NCI-H1092 treated with DMSO at 0.1 percent for 48 hours (cell line): ENCODE results near the gene ZRANB3.
"Not testable (repeated sequence)": the region's sequence is repeated elsewhere in the genome, so short reads cannot be mapped to it uniquely, and the experiment has no call there.

Experiments
- DNase-seq: peaks from one replicate; lab custom pipeline; 2025; lab: John Stamatoyannopoulos, UW

Gene ZRANB3

DNA sequence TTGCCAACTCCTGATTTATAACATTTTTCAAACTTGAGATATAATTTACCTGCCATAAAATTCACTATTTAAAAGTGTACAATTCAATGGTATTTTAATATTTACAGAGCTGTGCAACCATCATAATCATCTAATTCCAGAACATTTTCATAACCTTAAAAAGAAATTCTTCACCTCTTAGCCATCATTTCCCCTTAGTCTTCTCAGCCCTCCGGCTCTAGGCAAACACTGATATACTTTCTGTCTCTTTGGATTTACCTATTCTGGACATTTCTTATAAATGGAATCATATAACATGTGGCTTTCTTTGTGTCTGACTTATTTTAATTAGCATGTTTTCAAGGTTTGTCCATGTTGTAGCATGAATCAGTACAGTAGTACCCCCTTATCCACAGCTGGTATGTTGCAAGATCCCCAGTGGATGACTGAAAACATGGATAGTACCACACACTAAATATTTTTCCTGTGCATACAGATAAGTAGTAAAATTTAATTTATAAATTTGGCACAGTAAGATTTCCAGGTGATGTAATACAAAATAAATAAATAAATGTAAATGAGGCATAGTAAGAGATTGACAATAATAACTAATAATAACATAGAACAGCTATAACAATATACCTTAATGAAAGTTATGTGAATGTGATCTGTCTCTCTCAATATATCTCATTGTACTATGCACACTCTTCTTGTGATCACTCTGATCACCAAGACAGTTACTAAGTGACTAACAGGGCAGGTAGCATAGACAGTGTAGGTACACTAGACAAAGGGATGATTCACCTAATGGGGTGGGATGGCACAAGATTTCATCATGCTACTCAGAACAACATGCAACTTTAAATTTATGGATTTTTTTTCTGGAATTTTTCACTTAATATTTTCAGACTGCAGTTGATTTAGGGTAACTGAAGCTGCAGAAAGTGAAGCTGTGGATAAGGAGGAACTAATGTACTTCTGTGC lies 405.8 kb downstream of the ZRANB3 start:
- no peak for DNase-seq

DNA sequence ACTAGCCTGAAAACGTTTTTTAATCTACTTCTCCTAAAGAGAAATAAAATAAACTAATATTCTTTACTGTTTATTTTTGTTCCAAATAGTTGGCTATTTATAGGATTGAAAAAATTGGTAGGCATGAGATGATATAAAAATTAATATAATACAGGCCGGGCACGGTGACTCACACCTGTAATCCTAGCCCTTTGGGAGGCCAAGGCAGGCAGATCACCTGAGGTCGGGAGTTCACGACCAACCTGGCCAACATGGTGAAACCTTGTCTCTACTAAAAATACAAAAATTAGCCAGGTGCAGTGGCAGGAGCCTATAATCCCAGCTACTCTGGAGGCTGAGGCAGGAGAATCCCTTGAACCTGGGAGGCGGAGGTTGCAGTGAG lies 409.4 kb downstream of the ZRANB3 start:
- DNase-seq = not testable (repeated sequence)

DNA sequence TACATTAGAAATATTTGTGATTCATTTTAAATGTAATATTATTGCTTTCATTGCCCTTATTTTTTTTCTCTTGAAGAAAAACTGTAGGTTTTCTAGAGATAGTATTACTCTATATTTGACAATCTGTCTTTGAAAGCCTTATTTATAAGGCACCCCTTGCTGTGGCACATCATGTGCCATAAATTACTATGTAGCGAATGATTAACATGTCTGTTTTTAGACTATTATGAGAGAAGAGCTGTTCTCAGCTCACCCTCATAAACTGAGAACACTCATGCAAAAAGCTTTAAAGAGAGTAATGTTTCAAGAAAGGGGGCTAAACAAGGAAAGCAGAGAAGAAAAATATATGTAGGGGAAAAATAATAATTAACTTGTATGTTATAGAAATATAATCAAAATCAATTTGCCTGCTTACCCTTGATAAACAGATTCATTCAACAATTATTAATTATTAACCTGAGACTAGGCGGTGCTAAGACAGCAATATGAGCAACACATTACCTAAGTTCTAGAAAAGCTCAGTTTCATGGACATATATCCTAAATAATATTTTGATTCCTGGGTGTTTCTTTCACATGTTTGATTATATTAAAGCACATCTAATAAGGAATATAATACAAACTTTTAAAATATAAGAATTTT lies 409.9 kb downstream of the ZRANB3 start:
- no peak for DNase-seq

DNA sequence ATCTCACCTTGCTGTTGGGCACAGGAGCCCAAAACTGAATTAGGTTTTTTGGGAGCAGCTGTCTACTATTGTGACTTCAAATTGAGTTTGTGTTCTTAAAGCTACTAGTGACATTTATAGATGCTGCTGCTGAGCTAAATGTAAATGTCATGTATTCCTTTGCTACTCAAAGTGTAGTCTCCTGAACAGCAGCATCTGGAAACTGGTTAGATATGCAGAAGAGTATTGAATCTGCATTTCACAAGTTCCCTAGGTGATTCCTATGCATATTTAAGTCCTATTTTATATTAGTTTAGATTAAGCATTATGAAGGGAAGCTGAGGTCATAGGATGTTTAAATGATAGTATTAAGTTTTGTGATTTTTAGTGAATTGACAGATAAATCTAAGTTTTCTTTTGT lies 411.4 kb downstream of the ZRANB3 start:
- DNase-seq = no peak

DNA sequence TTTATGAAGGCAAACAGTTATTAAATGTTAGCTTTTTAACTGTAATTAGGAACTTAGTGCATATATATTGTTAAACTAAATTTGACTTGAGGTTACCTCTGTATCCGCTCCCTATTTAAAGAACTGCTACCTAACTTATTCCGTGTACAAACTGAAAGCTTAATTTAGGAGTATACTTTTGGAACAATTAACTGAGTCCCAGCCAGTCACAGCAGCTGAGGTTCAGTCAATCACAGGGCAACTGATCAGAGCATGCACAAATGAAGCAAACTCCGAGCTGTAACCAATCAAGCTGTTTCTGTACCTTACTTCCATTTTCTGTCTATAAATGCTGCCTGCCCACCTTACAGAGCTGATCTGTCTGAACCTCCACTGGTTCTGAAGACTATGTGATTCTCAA lies 417.7 kb downstream of the ZRANB3 start:
- no peak for DNase-seq

DNA sequence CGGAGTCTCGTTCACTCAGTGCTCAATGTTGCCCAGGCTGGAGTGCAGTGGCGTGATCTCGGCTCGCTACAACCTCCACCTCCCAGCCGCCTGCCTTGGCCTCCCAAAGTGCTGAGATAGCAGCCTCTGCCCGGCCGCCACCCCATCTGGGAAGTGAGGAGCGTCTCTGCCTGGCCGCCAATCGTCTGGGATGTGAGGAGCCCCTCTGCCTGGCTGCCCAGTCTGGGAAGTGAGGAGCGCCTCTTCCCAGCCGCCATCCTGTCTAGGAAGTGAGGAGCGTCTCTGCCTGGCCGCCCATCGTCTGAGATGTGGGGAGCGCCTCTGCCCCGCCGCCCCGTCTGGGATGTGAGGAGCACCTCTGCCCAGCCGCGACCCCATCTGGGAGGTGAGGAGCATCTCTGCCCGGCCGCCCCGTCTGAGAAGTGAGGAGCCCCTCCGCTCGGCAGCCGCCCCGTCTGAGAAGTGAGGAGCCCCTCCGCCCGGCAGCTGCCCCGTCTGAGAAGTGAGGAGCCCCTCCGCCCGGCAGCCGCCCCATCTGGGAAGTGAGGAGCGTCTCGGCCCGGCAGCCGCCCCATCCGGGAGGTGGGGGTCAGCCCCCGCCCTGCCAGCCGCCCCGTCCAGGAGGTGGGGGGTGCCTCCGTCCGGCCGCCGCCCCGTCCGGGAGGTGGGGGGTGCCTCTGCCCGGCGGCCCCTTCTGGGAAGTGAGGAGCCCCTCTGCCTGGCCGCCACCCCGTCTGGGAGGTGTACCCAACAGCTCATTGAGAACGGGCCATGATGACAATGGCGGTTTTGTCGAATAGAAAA lies 425.3 kb downstream of the ZRANB3 start:
- not testable (repeated sequence) for DNase-seq

DNA sequence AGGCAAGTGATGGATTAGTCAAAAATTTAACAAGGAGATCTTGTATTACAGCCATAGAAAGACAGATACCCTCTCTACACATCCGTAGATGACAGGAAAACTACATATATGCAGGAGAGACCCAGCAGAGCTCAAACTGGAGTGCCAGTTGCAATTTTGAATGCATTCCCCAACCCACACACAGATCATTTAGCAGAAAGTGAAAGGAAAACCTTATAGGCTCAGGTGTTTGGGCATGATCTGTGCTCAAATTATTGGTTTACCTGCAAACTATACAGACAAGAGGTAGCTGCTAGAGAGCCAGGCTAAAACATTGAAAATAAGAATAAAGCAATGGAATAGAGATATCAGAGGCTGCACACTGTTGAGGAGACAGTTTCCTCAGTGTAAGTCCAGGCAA lies 427.2 kb downstream of the ZRANB3 start:
- DNase-seq = no peak

DNA sequence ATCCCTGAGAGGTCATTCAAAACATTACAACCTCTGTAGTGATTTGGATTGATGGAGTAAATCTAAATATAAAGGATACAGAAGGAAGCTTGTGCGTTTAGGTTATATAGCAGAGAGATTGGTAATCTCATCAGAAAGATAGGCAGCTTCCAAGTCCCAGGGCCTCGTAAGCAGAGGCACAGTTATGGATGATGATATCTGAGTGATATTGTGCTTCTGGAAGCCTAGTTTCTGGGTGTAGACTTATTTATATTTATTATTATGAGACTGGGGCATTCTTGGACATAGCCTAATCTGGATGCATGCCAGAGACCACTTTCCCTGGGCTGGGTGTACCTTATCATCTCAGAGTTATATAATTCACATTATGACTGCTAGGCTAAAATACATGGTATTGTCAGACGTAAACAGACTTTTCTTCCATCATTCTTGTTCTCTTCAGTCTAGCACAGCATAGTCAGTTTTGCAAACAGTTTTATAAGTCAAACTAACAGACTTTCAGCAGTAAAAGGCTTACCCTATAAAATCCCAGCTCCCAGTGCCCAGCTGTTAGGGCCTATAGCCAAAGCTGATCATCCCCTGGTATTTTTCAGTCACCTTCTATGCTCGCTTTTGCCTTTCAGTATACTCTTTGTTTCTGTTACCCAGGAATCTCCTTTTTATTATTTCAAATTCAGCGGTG lies 431.1 kb downstream of the ZRANB3 start:
- DNase-seq = no peak

DNA sequence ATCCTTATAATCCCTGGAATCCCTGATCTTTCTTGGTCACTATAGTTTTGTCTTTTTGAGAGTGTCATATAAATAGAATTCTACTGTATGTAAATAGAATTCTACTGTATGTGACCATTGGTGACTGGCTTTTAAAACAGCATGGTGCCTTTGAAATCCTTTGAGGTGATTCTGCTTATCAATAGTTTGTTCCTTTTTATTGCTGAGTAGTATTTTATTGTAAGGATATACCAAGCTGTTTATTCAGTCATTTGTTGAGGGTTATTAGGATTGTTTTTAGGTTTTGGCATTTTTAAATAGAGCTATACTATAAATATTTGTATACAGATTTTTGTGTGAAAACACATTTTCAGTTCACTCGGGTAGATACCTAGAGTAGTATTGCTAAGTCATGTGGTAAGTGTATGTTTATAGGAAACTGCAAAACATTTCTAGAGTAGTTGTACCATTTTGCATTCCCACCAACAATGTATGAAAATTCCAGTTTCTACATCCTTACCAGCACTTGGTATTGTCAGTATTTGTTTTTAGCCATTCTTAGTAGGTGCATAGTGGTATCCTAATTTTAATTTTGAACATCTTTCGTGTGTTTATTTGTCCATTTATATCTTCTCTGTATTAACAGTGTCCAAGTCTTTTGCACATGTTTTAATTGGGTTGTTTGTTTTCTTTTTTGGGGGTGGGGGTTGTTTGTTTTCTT lies 433.3 kb downstream of the ZRANB3 start:
- DNase-seq = no peak

DNA sequence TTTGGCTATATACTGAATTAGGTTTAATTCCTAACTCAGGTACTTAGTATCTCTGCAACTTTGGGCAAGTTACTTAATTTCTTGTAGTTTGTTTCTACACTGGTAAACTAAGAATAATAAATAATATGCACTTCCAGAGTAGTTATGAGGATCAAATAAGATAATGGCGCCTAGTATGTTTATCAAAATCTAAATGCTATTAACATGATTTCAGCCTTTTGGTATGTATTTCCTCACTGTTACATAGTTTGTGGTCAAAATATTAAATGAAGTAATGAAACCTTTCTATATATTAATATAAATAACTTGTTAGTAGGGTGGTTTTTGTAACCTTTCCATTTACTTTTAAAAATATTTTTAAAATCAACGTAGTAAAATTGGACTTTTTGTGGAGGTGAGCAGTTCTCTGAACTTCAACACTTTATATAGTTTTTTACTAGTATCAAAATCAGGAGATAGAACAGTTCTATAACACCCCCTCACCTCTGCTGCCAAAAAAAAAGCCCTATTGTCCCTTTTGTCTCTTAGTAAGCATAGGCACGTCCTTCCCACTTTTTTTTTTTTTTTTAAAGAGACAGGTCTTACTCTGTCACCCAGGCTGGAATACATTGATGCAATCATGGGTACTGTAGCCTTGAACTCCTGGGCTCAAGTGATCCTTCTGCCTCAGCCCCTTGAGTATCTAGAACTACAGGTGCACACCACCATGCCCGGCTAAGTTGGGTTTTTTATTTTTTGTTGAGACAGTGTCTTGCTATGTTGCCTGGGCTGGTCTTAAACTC lies 434.2 kb downstream of the ZRANB3 start:
- DNase-seq = no peak

DNA sequence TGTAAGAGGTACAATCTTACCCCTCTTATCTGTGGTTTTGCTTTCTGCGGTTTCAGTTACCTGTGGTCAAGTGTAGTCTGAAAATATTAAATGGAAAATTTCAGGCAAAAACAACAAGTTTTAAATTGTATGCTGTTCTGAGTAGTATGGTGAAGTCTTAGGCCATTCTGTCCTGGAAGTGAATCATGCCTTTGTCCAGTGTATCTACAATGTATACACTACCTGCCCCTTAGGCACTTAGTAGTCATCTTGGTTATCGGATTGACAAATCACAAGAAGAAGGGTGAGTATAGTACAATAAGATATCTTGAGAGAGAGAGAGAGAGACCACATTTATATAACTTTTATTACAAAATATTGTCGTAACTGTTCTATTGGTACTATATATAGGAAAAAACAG lies 435.4 kb downstream of the ZRANB3 start:
- no peak for DNase-seq

DNA sequence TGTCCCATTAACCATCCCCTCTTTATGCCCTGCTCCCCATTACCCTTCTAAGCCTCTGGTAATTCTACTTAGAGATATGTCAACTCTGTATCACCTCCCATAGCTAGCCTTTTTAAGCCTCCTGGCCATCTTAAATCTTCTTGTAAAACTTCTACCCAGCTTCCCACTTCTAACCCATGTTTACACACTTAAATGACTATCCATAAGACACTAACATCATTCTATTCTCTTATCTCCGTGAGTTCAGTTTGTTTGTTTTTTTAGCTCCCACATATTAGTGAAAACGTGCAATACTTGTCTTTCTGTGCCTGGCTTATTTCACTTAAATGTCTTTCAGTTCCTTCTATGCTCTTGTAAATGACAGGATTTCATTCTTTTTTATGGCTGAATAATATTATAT lies 436.5 kb downstream of the ZRANB3 start:
- DNase-seq = no peak

DNA sequence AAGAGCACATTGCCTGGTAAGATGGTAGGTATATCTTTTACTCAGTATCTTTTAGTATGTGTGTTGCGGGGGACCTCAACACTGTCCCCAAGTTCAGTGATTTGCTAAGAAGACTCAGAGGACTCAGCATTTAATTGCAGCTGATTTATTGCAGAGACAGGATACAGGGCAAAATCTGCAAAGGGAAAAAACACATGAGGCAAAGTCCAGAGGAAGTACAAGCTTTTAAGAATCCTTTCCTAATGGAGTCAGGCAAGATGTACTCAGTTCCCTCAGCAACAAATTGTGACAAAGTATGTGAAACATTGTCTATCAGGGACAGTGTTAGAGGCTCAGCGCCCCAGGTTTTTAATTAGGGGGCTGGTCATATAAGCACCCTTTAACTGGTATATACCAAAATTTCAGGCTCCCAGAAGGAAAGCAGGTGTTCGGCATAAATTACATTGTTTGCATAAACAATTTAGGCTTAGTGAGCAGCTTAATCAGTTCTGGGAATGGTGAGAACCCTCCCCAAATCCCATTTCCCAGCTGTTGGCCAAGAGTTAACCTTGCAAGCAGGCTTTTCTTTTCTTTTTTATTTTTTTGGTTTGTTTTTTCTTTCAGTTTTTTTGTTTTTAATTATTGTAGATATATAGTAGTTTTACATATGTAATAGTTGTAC lies 437.2 kb downstream of the ZRANB3 start:
- no peak for DNase-seq

DNA sequence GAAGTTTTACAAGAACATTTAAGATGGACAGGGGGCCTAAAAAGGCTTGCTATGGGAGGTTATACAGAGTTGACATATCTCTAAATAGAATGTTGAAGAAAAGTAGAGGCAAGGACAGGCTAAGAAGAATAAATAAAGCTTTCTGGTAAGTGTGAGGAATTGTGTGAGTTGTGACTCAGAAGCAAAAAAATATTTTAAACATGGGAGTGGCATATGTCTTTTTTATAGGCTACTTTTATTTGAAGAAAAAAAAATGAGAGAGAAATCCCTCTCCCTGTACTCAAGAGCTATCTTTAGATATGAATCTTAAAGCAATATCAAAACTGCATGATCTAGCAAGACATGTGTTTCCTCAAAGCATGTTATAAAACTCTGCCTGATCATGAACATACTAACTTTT lies 437.8 kb downstream of the ZRANB3 start:
- DNase-seq = no peak

DNA sequence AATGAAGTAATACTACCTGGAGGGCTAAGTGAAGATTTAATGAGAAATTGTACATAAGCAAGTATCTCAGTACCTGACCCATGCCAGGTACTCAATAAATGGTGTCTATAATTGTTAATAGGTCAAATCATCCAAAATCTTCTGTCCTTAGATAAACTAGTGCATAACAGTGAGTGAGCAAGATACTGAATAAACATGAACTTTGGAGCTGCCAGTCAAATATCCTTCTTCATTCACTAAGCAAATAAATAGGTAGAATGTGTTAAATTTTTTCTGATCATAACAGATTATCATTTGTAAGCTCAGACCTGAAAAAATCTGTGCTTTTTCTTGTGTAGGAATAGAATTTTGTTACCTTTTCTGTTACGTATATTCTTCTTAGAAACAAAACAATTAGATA lies 439.3 kb downstream of the ZRANB3 start:
- no peak for DNase-seq

DNA sequence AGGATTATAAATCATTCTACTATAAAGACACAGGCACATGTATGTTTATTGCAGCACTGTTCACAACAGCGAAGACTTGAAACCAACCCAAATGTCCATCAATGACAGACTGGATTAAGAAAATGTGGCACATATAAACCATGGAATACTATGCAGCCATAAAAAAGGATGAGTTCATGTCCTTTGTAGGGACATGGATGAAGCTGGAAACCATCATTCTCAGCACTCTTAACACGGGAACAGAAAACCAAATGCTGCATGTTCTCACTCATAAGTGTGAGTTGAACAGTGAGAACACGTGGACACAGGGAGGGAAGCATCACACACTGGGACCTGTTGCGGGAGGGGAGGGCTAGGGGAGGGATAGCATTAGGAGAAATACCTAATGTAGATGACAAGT lies 441.4 kb downstream of the ZRANB3 start:
- not testable (repeated sequence) for DNase-seq
